D341Med (cell line): ENCODE measurements around the gene MBTPS2.
A peak's percentile ranks its signal among the peaks of the same experiment; 100 is the strongest.
"Not testable (repeated sequence)": the region's sequence is repeated elsewhere in the genome, so short reads cannot be mapped to it uniquely, and the experiment has no call there.

Experiments used
- DNase-seq: peaks from one replicate; pipeline ENCODE4 v3.0.0; 2012; ENCODE audit warnings: low spot score

The MBTPS2 gene

DNA sequence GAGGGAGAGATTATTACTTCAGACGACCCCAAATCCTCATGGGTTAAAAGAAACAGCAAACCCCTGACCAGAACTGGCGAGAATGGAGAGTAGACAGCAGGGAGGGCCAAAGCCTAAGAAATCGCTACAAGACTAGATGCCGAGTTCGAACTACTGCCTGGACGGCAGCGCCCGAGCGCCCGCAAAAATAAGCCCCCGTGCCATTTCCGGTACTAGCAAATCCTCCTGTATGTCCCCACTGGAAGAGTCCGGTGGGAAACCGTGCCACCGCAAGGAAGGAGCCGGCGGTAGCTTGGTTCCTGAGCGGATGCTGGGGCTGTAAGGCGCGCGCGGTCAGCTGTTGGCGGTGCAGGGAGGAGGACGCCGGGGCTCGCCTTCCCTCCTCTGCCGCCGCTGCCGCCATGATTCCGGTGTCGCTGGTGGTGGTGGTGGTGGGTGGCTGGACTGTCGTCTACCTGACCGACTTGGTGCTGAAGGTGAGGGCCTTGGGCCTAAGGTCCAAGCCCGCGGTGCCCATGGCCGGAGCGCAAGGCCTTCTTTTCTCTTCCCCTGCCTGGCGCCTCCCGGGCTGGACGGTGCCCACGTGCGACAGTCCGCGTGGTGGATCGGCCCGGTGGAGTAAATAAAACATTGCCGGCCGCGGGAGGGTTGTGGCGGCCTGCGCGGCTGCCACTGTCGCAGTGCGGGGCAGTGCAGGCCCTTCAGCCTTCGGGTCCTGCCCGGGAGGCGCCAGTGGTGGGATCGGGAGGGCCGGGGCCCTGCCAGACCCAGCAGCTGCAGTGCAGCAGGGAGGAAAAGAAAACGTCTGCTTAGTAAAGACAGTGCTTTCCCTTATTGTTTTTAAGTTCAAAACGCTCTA is at the start of gene MBTPS2:
Gene MBTPS2, plus strand, starts transcription at position 284 of the 859 bp plus-strand sequence. Its CDS starts 118 bp downstream, at position 402.
- DNase-seq, result peak; percentile 73

DNA sequence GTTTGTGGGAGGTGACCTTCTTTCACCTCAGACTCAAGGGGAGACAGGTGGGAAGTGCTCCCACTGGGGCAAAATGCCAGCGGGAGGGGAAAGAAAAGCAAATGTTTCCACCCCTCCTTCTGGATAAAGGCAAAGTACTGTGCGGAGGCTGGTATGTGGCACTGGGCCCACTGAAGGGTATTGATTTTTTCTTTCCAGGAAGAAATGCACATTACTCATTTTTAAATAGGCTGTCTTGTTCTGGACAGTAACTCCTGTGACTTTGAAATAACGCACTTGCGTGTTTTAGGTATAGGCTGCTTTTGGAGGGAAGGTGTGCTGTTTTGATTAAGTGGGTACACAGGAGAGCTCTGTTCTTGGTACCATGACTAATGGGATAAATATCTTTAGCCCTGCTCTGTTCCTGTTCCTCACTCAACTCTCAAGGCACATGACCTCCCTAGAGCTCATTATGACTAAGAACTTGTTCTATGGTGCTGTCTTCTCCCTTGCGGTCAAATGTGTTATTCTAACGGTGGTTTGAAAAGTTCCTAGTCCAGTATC is 40.7 kb upstream of the MBTPS2 start:
- no peak for DNase-seq

DNA sequence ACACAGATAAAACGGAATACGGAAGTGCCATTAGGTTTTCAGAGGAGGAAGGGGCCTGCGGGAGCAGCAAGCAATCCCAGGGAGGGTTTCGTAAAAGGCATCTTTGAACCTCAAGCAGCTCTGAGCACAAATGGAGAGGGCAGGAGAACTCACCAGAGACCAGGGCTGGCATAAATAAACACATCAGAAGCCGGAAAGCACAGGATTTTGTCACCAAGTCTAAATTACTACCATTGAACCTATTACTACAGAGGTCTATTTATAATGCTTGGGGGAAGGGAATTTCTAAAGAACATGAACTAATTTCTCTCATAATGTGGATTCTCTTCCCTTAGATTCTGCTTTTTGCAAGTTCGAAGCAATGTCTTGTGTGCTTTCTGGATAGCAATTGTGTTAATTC is 39.6 kb upstream of the MBTPS2 start:
- no peak for DNase-seq

DNA sequence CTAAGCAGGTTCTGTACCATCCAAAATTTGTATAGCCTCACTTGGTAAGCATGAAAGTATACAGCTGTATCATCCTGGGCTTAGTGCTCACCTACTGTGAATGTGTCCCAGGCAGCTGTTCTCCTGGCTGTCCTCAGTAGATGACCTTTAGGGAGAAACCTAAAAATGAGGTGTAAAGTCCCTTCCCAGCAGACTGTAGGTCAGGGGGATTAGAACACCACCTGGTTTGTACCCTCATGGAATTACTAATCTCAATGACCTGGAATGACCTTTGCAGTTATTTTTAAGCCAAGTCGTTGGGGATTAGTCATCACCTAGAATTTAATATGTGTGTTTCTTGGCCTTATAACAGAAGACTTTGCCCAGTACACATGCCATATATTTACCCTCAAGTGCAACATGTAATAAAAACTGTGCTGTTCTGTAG is 39.1 kb upstream of the MBTPS2 start:
- no peak for DNase-seq

DNA sequence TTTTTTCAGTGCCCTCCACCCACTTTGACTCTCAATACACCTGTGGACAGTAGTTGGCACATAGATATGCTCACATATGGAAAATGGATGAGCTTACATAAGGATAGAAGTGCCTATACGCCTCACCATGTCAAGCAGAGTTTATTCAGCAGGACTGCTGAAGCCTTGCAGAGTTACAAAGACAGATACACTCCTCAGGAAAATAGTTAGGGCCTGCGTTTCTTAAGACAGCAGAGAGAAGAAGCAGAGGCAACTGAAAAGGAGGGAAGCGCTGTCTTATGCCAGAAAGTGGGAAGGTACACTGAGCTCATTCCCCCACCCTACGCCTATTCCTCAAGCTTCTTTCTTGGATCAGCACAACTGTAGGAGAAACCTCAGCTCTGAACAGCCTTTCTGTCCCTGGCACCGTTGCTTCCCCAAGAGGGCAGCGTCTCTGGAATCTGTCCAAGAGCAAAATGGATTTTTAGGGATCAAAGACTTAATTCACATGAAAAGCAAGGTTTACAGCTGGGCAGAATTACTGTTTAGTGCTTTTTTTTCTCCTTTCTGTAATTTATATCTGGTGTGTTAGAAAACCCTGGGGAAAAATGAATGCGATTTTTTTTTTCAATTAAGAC is 37.3 kb upstream of the MBTPS2 start:
- peak; percentile 25 for DNase-seq

DNA sequence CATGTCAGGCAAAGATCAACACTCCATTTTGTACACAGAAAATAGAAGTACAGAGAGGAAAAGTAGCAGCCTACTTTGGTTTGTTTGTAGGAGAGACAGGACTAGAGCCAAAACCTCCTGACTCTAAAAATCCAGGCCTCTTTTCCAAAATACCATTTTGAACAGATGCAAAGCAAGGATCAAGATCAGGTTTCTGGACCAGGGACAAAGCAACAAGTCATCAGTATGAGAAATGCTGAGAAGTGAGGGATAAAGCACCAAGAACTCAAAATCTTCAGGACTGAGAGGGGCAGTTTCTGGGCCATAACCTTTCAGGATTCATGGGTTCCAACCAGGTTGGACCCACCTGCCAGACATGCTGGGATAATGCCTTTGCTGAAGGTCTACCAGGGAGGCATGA is 36.6 kb upstream of the MBTPS2 start:
- DNase-seq, result no peak

DNA sequence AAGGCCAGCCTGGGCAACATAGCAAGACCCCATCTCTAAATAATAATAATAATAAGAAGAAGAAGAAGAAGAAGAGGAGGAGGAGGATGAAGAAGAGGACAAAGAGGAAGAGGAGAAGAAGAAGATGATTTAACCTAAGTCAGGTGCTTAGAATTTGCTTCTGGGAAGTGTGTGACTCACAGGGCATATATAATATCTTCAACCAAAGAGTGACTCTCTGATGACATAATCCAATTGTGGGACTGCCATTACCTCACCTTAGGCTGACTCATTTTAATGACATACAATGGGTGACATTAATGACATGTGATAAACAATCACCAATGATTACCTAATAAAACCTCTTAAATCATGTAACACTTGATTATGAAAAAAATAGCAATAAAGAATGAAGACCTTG is 32.7 kb upstream of the MBTPS2 start:
- no peak for DNase-seq

DNA sequence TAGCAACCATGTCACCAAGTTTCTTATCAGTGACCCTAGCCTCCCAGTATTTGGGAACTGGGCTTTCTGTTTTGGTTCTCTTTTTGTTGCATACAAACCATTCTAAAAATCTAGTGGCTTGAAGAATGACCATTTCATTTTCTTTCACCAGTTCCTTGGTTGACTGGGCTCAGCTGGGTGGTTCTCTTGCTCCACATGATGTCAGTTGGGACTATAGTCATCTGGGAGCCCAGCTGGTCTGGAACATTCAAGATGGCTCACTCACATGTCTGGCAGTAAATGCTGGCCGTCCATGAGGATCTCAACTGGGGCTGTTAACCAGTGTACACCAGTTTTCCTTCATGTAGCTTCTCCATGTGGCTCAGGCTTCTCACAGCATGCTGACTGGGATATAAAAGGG is 27.6 kb upstream of the MBTPS2 start:
- no peak for DNase-seq

DNA sequence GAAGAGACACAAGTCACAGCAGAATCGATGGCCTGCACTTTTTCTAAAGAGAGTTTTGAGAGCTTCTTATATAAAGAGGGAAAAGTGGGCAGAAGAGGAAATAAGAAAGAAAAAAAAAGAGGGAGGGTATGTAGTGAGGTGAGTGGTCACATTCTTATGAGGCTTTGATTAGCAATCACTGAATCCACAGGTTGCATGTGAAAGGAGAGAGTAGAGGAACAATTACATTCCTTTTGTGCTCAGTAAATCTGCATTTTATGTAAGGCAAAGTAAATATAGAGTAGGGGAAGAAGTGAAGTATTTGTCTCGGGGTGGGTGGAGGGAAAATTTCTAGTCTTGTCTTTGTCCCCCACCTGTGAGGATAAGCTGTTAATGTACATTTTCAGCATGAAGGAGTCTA is 26.8 kb upstream of the MBTPS2 start:
- no peak for DNase-seq

DNA sequence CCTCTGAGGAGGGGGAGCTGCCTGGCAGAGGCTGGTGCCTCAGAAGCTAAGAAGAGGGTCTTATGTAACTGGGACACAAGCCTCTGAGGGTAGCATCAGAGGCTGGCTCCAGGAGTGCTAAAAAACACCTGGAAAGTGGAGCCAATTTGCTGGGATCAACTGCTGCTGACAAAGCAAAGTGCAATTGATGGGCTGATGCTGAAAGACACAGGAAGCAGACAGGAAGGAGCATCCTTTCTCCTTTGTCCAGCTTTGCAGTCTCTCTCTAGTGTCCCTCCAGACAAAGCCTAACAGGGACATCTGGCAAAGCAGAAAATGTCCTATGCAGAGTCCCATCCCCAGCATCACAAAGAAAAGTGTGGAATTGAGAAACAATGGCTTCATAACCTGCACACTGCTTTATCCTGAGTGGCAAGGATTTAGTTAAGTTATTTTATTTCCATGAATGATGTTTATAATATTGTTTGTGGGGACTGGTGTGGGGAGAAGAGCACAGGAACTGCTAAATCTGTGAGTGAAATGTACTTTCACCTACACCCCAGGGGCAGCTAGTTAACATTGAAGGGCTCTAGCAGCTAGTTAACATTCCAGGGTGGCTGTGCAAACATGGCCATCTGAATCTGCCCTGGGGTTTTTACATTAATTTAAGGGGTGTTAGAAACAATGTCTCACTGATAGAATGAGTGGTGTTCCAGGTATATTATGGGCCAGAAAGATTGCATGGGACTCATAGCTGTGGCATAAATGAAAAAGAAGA is 25.6 kb upstream of the MBTPS2 start:
- no peak for DNase-seq

DNA sequence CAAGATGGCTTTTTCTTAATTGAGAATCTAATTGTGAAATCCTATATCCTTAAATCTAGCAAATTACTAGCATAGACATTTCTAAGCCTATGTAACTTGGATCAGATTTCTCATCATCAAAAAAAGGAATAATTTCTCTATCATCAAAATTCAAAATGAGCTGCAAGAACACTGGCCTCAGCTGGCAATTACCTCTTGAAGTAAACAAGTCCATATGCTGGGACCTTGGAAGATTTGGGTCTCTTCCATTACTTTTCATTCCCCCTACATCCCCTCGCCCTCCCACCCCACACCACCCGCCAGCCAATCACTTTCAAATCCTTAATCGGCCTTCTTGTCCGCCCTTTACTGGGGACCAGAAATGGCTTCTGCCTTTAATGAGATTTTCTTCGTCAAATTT is 23.3 kb upstream of the MBTPS2 start:
- DNase-seq, result no peak

DNA sequence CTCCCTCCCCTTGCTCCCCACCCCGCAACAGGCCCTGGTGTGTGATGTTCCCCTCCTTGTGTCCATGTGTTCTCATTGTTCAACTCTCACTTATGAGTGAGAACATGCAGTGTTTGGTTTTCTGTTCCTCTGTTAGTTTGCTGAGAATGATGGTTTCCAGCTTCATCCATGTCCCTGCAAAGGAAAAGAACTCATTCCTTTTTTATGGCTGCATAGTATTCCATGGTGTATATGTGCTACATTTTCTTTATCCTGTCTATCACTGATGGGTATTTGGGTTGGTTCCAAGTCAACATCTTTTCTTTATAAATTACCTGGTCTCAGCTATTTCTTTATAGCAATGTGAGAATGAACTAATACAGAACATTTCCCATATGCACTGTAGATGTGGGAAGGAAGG is 19.2 kb upstream of the MBTPS2 start:
- DNase-seq, result not testable (repeated sequence)

DNA sequence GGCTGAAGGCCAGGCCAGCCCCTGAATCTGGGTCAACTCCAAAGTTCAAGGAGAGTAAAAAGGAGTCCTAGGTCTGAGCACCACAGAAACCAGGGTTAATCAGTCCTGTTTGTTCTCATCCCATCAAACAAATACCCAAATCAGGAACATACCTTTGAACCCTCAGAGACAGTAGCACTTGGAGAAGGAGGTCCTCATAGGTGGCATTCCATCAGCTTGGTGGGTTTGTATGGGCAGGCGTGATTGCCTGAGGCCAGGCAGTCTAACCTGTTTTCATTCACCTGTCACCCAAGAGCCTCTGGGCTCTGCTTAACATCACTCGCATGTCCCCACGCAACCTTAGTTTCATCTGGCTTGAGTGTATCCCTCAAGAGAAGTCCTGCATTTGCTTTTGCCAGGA is 17.5 kb upstream of the MBTPS2 start:
- no peak for DNase-seq

DNA sequence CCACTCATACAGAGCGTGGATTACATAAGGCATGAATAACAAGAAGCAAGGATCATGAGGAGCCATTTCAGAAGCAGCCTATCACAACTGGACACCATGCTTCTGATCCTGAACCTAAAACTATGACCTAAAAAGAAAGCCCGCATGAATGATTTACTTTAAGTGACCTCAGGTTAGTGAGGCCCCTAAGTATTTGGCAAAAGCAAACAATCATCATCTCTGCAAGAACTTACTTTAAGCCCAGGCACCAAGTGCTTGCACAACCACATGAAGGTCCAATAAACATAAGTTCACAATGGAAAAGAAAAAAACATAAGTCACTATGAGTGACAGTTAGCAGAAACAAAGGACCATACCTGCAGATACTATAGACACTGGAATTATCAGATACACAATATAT is 7.9 kb upstream of the MBTPS2 start:
- DNase-seq, result no peak

DNA sequence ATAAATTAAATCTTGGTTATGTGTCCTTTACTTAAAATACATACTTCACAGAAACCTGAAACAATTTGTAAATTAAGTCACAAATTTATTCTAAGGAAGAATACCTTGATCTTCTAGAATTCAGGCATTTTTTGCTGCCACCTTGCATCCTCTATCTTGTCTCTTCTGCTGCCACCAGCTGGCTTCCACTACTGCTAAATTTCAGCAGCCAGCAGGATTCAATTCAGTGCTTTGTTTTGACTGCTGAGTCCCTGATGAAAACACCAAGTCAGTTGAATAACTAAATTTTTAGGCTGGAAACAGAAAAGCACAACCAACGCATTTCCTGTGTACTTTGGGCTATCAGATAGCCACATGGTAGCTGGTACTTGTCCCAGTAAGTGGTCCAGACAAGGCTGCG is 2.4 kb upstream of the MBTPS2 start:
- DNase-seq, result no peak

DNA sequence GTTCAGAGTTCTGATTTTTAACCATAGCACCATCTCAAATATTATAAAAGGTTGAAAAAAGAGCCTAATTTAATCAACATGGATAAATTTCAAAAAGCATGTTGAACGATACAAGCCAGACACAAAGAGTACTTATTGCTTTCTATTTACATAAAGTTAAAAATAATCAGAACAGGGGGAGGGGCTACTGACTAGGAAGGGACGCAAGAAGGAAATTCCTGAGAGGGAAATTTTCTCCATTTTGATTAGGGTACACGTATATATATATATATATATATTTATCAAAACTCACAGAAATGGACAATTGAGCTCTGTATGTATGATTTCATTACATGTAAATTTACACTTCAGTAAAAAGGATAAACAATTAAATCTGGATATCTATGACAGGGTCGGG is 482 bp upstream of the MBTPS2 start:
- no peak for DNase-seq

DNA sequence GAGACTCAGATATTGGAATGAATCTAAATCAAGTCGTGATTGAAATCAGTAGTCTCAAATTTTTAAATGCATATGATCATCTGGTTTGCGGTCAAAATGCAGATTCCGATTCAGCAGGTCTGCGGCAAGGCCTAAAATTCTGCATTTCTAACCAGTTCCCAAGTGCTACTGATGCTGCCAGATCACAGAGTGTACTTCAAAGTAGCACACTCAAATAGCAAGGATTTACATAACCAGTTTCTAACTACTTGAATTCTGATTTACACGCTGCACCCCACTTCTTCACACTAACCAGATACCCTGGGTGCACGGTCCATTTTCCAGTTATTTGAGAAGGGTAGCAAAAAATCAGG is 752 bp downstream of the MBTPS2 start:
- no peak for DNase-seq

DNA sequence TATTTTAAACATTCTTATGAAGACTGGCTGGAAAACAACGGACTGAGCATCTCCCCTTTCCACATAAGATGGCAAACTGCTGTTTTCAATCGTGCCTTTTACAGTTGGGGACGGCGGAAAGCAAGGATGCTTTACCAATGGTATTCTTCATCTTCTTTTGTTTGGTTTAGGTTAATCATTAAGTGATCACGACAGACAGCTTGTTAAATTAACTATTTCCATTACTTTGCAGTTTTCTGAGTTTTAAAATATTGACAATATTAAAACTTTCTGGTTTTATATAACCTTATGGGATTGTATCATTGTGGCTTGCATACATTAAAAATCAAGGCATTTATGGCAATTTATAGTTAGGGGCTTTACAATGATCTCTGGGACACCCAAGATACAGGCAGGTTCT is 3.8 kb downstream of the MBTPS2 start:
- DNase-seq, result no peak

DNA sequence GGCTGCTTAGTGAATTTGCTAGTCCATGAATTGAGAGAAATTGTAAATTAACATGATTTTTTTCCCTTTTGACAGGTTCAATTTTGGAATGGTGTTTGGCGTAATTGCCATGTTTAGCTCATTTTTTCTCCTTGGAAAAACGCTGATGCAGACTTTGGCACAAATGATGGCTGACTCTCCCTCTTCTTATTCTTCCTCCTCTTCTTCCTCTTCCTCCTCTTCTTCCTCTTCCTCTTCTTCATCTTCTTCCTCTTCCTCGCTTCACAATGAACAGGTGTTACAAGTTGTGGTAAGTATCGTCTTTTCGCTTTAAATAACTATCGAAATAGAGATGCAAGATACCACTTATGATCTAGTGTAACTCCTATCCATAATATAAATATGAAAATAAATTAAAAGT is 5.7 kb downstream of the MBTPS2 start:
- DNase-seq, result no peak

DNA sequence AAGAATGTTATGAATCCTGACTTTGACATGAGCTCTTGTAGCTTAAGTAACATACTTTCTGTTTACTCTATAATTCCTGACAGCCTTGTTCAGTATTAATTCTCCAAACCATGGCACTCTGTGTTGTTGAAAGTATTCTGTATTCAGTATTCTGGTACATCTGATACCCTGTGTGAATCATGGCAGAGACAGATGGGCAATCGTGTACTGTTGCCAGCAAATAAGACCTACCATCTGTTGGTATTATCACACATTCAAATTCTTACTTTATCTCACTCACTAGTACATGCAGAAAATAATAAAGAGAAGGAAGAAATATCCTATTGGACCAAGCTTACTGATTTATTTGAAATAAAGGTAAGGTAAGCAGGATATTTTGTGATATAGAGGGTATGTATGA is 7.9 kb downstream of the MBTPS2 start:
- DNase-seq, result peak; percentile 33

DNA sequence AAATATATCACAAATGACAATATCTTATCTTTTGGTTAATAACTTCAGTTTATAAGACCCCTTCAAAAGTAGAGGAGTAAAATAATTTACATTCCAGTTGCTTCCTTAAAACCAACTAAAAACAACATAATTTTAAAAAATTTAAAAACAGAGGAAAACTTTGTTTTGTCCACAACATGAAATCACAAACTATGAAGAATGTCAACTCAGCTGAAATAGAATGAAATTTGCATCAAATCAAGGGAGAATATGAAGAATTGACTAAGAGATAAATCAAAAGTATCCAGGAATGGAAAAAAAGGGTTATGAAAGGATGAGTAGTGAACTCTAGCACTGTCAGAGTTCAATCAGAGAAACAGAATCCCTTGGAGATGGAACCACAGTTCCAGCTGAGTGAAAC is 14.2 kb downstream of the MBTPS2 start:
- DNase-seq, result no peak

DNA sequence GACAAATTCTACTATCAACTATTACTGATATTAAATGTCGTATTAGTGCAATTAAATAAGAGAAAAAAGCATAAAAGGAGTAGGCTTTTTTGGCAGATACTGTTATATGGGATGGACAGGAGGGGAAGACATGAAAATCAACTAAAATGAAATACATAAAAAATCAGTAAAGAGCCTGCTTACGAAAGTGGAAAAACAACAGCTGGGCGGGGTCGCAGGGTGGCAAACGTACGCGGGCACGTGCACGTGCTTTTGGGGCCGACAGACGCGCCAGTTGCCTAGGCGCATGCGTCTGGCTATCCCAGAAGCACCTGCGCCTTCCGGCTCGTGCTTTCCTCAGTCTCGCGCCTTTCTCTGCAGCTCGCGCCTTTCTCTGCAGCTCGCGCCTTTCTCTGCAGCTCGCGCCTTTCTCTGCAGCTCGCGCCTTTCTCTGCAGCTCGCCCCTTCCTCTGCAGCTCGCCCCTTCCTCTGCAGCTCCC is 16.6 kb downstream of the MBTPS2 start, which contains the start of gene YY2:
Gene YY2, plus strand, starts transcription at position 51 of the 479 bp plus-strand sequence. CDS start 498 bp downstream, outside the sequence.
- DNase-seq, result no peak

DNA sequence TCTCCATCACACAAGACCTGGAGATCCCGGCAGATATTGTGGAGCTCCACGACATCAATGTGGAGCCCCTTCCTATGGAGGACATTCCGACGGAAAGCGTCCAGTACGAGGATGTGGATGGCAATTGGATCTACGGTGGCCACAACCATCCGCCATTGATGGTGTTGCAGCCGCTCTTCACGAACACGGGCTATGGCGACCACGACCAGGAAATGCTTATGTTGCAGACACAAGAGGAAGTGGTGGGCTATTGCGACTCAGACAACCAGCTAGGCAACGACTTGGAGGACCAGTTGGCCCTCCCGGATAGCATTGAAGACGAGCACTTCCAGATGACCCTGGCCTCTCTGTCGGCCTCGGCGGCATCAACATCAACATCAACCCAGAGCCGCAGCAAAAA is 17.1 kb downstream of the MBTPS2 start:
- DNase-seq, result no peak
